ENCODE results near the gene TMEM209.

The TMEM209 gene

GRCh38 chr7:130118801-130119200 is 86.4 kb downstream of the TMEM209 start:
- H2AFZ ChIP-seq (ENCODE audit: low read length), result no peak overlapping the region
- no peak overlapping the region for H3K4me2 ChIP-seq (ENCODE audit: low read length)
- H3K79me2 ChIP-seq (ENCODE audit: insufficient read depth, low read length), result no peaks in the 10 kb centered on the region
- H3K36me3 ChIP-seq (ENCODE audit: insufficient read depth, low read length), result peaks cover 38% of the 10 kb centered on the region
- no peaks in the 10 kb centered on the region for H3K27me3 ChIP-seq (ENCODE audit: insufficient read depth, low read length)
- no peak overlapping the region for H3K27ac ChIP-seq (ENCODE audit: low read depth, low read length, poor library complexity, severe bottlenecking)
- H3K4me1 ChIP-seq (ENCODE audit: insufficient read depth, low read length, severe bottlenecking), result peaks cover 6% of the 10 kb centered on the region
- no peaks in the 10 kb centered on the region for H3K9me3 ChIP-seq (ENCODE audit: low read length)
- H4K20me1 ChIP-seq (ENCODE audit: insufficient read depth, low read length), result no peaks in the 10 kb centered on the region
- H3K9ac ChIP-seq (ENCODE audit: low read length), result no peak overlapping the region
- TF ChIP-seq CTCF (IDR thresholded peaks at IDR 0.05; ENCODE audit: low read length) (no peak), EZH2 (IDR thresholded peaks at IDR 0.05; ENCODE audit: borderline replicate concordance, low read length) (no peak)
- H3K9me2 ChIP-seq (ENCODE audit: low read depth, low read length), result no peaks in the 10 kb centered on the region
- H3F3A ChIP-seq (ENCODE audit: insufficient read depth, low read length), result no peaks in the 10 kb centered on the region
- H3K4me3 ChIP-seq (ENCODE audit: low read depth, low read length, poor library complexity, severe bottlenecking), result no peak overlapping the region

GRCh38 chr7:130118294-130118693 is 86.9 kb downstream of the TMEM209 start:
- Histone ChIP-seq H3K9ac (ENCODE audit: low read length) (no peak overlapping the region), H3K27me3 (ENCODE audit: insufficient read depth, low read length) (no peaks in the 10 kb centered on the region), H3K4me3 (ENCODE audit: low read depth, low read length, poor library complexity, severe bottlenecking) (no peak overlapping the region), H3K36me3 (ENCODE audit: insufficient read depth, low read length) (peaks cover 33% of the 10 kb centered on the region), H3F3A (ENCODE audit: insufficient read depth, low read length) (no peaks in the 10 kb centered on the region), H3K9me3 (ENCODE audit: low read length) (no peaks in the 10 kb centered on the region), H4K20me1 (ENCODE audit: insufficient read depth, low read length) (no peaks in the 10 kb centered on the region), H3K9me2 (ENCODE audit: low read depth, low read length) (no peaks in the 10 kb centered on the region), H2AFZ (ENCODE audit: low read length) (no peak overlapping the region), H3K4me1 (ENCODE audit: insufficient read depth, low read length, severe bottlenecking) (peaks cover 11% of the 10 kb centered on the region), H3K27ac (ENCODE audit: low read depth, low read length, poor library complexity, severe bottlenecking) (no peak overlapping the region), H3K79me2 (ENCODE audit: insufficient read depth, low read length) (no peaks in the 10 kb centered on the region), H3K4me2 (ENCODE audit: low read length) (no peak overlapping the region)
- no peak for TF ChIP-seq CTCF (IDR thresholded peaks at IDR 0.05; ENCODE audit: low read length)
- TF ChIP-seq EZH2 (IDR thresholded peaks at IDR 0.05; ENCODE audit: borderline replicate concordance, low read length), result no peak

- no peaks in the 10 kb centered on the region for H3K27me3 ChIP-seq (ENCODE audit: insufficient read depth, low read length)
- no peak overlapping the region for H3K4me3 ChIP-seq (ENCODE audit: low read depth, low read length, poor library complexity, severe bottlenecking)
- H4K20me1 ChIP-seq (ENCODE audit: insufficient read depth, low read length), result no peaks in the 10 kb centered on the region
- H3F3A ChIP-seq (ENCODE audit: insufficient read depth, low read length), result no peaks in the 10 kb centered on the region
- peaks cover 24% of the 10 kb centered on the region for H3K4me1 ChIP-seq (ENCODE audit: insufficient read depth, low read length, severe bottlenecking)
- no peak overlapping the region for H3K9ac ChIP-seq (ENCODE audit: low read length)
- H2AFZ ChIP-seq (ENCODE audit: low read length), result no peak overlapping the region
- H3K79me2 ChIP-seq (ENCODE audit: insufficient read depth, low read length), result no peaks in the 10 kb centered on the region
- H3K4me2 ChIP-seq (ENCODE audit: low read length), result no peak overlapping the region
- H3K9me2 ChIP-seq (ENCODE audit: low read depth, low read length), result no peaks in the 10 kb centered on the region
- H3K9me3 ChIP-seq (ENCODE audit: low read length), result peaks cover 2% of the 10 kb centered on the region; the same call in 1 of the 2 replicates
- H3K36me3 ChIP-seq (ENCODE audit: insufficient read depth, low read length), result peaks cover under 1% of the 10 kb centered on the region; the same call in 1 of the 2 replicates
- H3K27ac ChIP-seq (ENCODE audit: low read depth, low read length, poor library complexity, severe bottlenecking), result no peak overlapping the region
- TF ChIP-seq CTCF (IDR thresholded peaks at IDR 0.05; ENCODE audit: low read length) (no peak), EZH2 (IDR thresholded peaks at IDR 0.05; ENCODE audit: borderline replicate concordance, low read length) (no peak)
These were observed 90.4 kb downstream of the TMEM209 start for GRCh38 chr7:130114776-130115175.
